Measurements from ENCODE around the gene TMEM87B.

Gene TMEM87B

GRCh38 chr2:112054847-112055729, at the start of gene TMEM87B:
TSS of gene TMEM87B (plus strand) at chr2:112055269. CDS start at chr2:112055592, 323 bp downstream.
- peak; percentile 99 for DNase-seq (ENCODE audit: low read depth)
- H3K4me3 ChIP-seq (ENCODE audit: low read length) = peak within 1 kb of the TSS; percentile 88
- no peak for TF ChIP-seq CTCF (IDR thresholded peaks at IDR 0.05; ENCODE audit: insufficient read depth, low read depth, low read length, missing control alignments)

GRCh38 chr2:112005406-112006075, 49.5 kb upstream of the TMEM87B start:
- DNase-seq (ENCODE audit: low read depth) = no peak
- no peak overlapping the region for H3K4me3 ChIP-seq (ENCODE audit: low read length)
- no peak for TF ChIP-seq CTCF (IDR thresholded peaks at IDR 0.05; ENCODE audit: insufficient read depth, low read depth, low read length, missing control alignments)

- no peak overlapping the region for H3K4me3 ChIP-seq (ENCODE audit: low read length)
- DNase-seq (ENCODE audit: low read depth) = peak; percentile 81
- TF ChIP-seq CTCF (IDR thresholded peaks at IDR 0.05; ENCODE audit: insufficient read depth, low read depth, low read length, missing control alignments) = no peak
Measured at GRCh38 chr2:112006076-112006410, 49.0 kb upstream of the TMEM87B start.

- no peak for DNase-seq (ENCODE audit: low read depth)
- TF ChIP-seq CTCF (IDR thresholded peaks at IDR 0.05; ENCODE audit: insufficient read depth, low read depth, low read length, missing control alignments) = no peak
- H3K4me3 ChIP-seq (ENCODE audit: low read length) = no peak overlapping the region
Measured at GRCh38 chr2:112007493-112007892, 47.6 kb upstream of the TMEM87B start.

- H3K4me3 ChIP-seq (ENCODE audit: low read length) = no peak overlapping the region
- no peak for DNase-seq (ENCODE audit: low read depth)
- TF ChIP-seq CTCF (IDR thresholded peaks at IDR 0.05; ENCODE audit: insufficient read depth, low read depth, low read length, missing control alignments) = no peak
Measured at GRCh38 chr2:112008910-112009485, 46.1 kb upstream of the TMEM87B start.

GRCh38 chr2:112010751-112011150, 44.3 kb upstream of the TMEM87B start:
- no peak overlapping the region for H3K4me3 ChIP-seq (ENCODE audit: low read length)
- peak; percentile 30 for DNase-seq (ENCODE audit: low read depth)
- TF ChIP-seq CTCF (IDR thresholded peaks at IDR 0.05; ENCODE audit: insufficient read depth, low read depth, low read length, missing control alignments) = no peak
